CD8-positive, alpha-beta memory T cell (primary cell): ENCODE results near the gene ZCCHC2. TPM values are rescaled to one million over a fixed set of nuclear protein-coding genes. Genes with fewer than 3 reads are reported as not detected.
A peak's percentile ranks its signal among the peaks of the same experiment; 100 is the strongest.

Experiments
- CTCF ChIA-PET: fragments of 350-600 bp; sonication (Branson Sonifier 250); formaldehyde crosslinking; loops from one replicate; lab custom pipeline; 2021; ENCODE audit warnings: antibody characterized with exemption; lab: Charles Lee
- POLR2A ChIA-PET: fragments of 350-600 bp; sonication (Branson Sonifier 250); formaldehyde crosslinking; loops from one replicate; lab custom pipeline; 2021; ENCODE audit warnings: antibody characterized with exemption; lab: Charles Lee
- DNase-seq, 5 donors: peaks; one replicate each; pipeline versions ENCODE4 v3.0.0 to v3.0.0-alpha.2; 2020 to 2022; ENCODE audit warnings: mixed read lengths in 1 of 5
- H3K27ac ChIP-seq: one replicate; pipeline ENCODE4 v1.7.0; 2013; ENCODE audit warnings: low read depth, mild to moderate bottlenecking, low read length, moderate library complexity
- H3K27me3 ChIP-seq: 2 replicates; pipeline ENCODE4 v1.7.0; 2013; ENCODE audit warnings: low read length, mild to moderate bottlenecking; ENCODE audit not compliant: insufficient read depth, poor library complexity, severe bottlenecking
- H3K36me3 ChIP-seq: 2 replicates; pipeline ENCODE4 v1.7.0; 2013; ENCODE audit warnings: mild to moderate bottlenecking, low read length, moderate library complexity; ENCODE audit not compliant: insufficient read depth
- H3K4me1 ChIP-seq: 2 replicates; pipeline ENCODE4 v1.7.0; 2013; ENCODE audit warnings: mild to moderate bottlenecking, low read length, moderate library complexity; ENCODE audit not compliant: insufficient read depth
- H3K4me3 ChIP-seq: 2 replicates; pipeline ENCODE4 v1.7.0; 2013; ENCODE audit warnings: mild to moderate bottlenecking, low read length
- H3K9me3 ChIP-seq: 2 replicates; pipeline ENCODE4 v1.7.0; 2013; ENCODE audit warnings: mild to moderate bottlenecking, low read length
- H3K27ac Mint-ChIP-seq, 8 donors: one replicate each; pipeline ENCODE4 v1.8.0; 2020 to 2021; ENCODE audit warnings: mixed read lengths in 8 of 8, mild to moderate bottlenecking in 6 of 8, inconsistent platforms in 3 of 8, moderate library complexity in 3 of 8
- H3K27me3 Mint-ChIP-seq, 2 donors: one replicate each; pipeline ENCODE4 v1.8.0; 2020 to 2021; ENCODE audit warnings: mixed read lengths in 2 of 2, mild to moderate bottlenecking in 1 of 2, moderate library complexity in 1 of 2
- H3K36me3 Mint-ChIP-seq, 3 donors: one replicate each; pipeline ENCODE4 v1.8.0; 2020 to 2021; ENCODE audit warnings: mixed read lengths in 3 of 3, inconsistent platforms in 1 of 3, mild to moderate bottlenecking in 1 of 3
- H3K4me1 Mint-ChIP-seq, 3 donors: one replicate each; pipeline ENCODE4 v1.8.0; 2020 to 2021; ENCODE audit warnings: mixed read lengths in 3 of 3, inconsistent platforms in 1 of 3, mild to moderate bottlenecking in 1 of 3
- H3K4me3 Mint-ChIP-seq, 7 donors: one replicate each; pipeline ENCODE4 v1.8.0; 2020 to 2021; ENCODE audit warnings: mixed read lengths in 7 of 7, mild to moderate bottlenecking in 6 of 7, moderate library complexity in 4 of 7, inconsistent platforms in 2 of 7
- H3K9me3 Mint-ChIP-seq, 5 donors: one replicate each; pipeline ENCODE4 v1.8.0; 2020 to 2022; ENCODE audit warnings: mixed read lengths in 5 of 5, mild to moderate bottlenecking in 3 of 5, moderate library complexity in 2 of 5, inconsistent platforms in 1 of 5
- polyA plus RNA-seq: library from polyadenylated mRNA; unstranded; fragments of 300-500 nt; fragmentation: Illumina TruSeq; gene quantifications from one replicate; pipeline ENCODE4 v1.2.3, GENCODE V29; 2021
- total RNA-seq, 2 experiments: library from RNA; stranded (reverse); gene quantifications; one replicate each; pipeline ENCODE4 v1.2.3, GENCODE V29; 2021

ZCCHC2 gene
- total and polyA plus RNA-seq, 3 experiments from 2014 or later, result 2.9 to 37.9 (median 36.4) TPM

DNA sequence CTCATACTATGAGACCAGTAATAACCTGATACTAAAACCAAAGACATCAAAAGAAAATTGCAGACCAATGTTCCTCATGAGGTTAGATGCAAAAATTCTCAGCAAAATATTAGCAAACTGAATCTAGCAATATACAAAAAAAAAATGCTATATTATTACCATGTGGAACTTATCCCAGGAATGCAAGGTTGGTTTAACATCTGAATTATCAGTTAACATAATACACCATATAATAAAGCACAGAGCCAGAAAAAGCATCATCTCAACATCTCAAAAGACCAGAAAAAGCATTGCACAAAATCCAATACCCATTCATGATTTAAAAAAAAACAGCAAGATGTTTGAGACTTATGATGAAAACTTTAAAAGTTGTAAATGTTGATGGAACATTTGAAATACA lies 8.3 kb upstream of the ZCCHC2 start:
- peaks cover 6 to 38% (median 13%) of the 10 kb centered on the region in 3 donors for H3K36me3 Mint-ChIP-seq
- DNase-seq, result no peak
- Histone ChIP-seq H3K27me3 (no peaks in the 10 kb centered on the region), H3K4me3 (no peak overlapping the region), H3K27ac (no peak overlapping the region), H3K9me3 (peaks cover 7% of the 10 kb centered on the region), H3K36me3 (no peaks in the 10 kb centered on the region), H3K4me1 (no peaks in the 10 kb centered on the region)
- no peaks in the 10 kb centered on the region for H3K27me3 Mint-ChIP-seq
- POLR2A ChIA-PET, result no interaction called here
- peaks cover 33 to 45% (median 33%) of the 10 kb centered on the region in 5 donors for H3K9me3 Mint-ChIP-seq
- H3K27ac Mint-ChIP-seq, result peak overlapping the region in 1 of 8 donors; percentile 27
- peaks cover 0 to 1% (median 0%) of the 10 kb centered on the region in 3 donors for H3K4me1 Mint-ChIP-seq
- no peak overlapping the region for H3K4me3 Mint-ChIP-seq
- CTCF ChIA-PET, result interaction anchor here (1.5 kb wide), 1 partner anchor 200 kb away, joined by 3 read pairs; no protein-coding TSS in a partner anchor

DNA sequence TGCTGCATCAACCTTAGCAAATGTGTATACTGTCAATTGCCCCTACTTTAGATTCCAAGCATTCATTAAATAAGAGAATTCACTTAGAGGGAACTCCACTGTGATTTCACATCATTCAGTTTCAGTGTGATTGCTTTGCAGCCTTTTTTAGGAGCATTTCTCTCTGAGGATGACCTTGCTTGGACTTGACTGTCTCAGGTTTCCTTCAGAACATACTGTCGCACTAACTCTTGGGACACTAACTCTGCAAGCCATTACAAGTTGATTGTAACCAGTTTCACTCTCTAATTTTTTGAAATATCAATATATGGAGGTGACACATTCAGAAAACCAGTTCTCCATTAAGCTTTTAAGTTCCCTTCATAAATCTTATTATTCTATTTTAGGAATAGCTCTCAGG lies 6.6 kb upstream of the ZCCHC2 start:
- no peak overlapping the region for H3K27ac Mint-ChIP-seq
- peaks cover 7% of the 10 kb centered on the region for H3K9me3 ChIP-seq
- CTCF ChIA-PET, result interaction anchor here (1.5 kb wide), 1 partner anchor 199 kb away, joined by 3 read pairs; no protein-coding TSS in a partner anchor
- no peak overlapping the region for H3K27ac ChIP-seq
- peaks cover 9 to 13% (median 12%) of the 10 kb centered on the region in 3 donors for H3K4me1 Mint-ChIP-seq
- no peaks in the 10 kb centered on the region for H3K36me3 ChIP-seq
- peaks cover 30 to 39% (median 33%) of the 10 kb centered on the region in 5 donors for H3K9me3 Mint-ChIP-seq
- peaks cover 3% of the 10 kb centered on the region for H3K4me1 ChIP-seq
- POLR2A ChIA-PET, result no interaction called here
- no peaks in the 10 kb centered on the region for H3K27me3 ChIP-seq
- H3K36me3 Mint-ChIP-seq, result peaks cover 6 to 38% (median 13%) of the 10 kb centered on the region in 3 donors
- no peak for DNase-seq
- H3K4me3 ChIP-seq, result no peak overlapping the region
- no peak overlapping the region for H3K4me3 Mint-ChIP-seq
- no peaks in the 10 kb centered on the region for H3K27me3 Mint-ChIP-seq

DNA sequence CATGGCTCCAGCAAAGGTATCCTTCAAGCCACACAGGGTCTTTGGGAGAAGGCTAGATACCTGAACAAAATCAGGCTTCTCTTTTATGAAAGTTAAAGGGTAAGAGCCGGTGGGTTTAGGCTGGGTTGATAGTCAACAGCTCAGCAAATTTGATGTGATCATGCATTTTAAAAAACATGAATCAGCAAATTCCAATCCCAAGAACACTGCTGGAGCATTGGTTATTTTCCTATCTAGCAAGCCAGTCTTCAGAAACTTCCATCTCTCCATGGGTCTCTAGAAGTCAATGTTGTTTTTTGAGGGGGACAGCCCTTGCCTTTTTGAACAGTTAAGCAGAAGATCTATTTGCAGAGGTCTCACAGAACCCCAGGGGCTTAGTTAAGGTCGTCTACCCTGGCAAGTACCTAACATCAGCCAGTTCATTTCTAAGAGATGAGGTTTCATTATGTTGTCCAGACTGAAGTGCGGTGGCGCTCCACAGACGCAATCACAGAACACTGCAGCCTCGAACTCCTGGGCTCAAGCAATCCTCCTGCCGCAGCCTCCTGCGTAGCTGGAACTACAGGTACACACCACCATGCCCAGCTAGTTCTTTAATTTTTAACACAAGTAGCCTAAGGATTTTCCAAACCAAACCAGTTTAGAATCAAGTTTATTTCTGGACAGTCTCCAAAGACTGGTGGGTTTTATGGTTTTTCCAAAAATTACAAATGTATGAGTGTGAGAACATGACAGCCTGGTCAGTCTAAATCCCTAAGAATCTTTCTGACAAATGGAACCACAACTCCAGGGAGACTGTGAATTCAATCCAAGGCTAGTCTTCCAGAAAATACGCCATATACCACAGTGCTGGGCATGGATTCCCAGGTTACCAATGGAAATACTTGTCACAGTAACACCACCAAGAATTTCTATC lies 4.1 kb upstream of the ZCCHC2 start:
- DNase-seq, result no peak
- H3K4me1 ChIP-seq, result peaks cover 8% of the 10 kb centered on the region
- CTCF ChIA-PET, result no interaction called here
- H3K27me3 ChIP-seq, result no peaks in the 10 kb centered on the region
- H3K4me3 ChIP-seq, result no peak overlapping the region
- H3K27ac ChIP-seq, result no peak overlapping the region
- no peak overlapping the region for H3K27ac Mint-ChIP-seq
- H3K4me3 Mint-ChIP-seq, result peak overlapping the region in 1 of 7 donors; percentile 52
- H3K4me1 Mint-ChIP-seq, result peaks cover 16 to 22% (median 22%) of the 10 kb centered on the region in 3 donors
- POLR2A ChIA-PET, result no interaction called here
- no peaks in the 10 kb centered on the region for H3K27me3 Mint-ChIP-seq
- H3K36me3 ChIP-seq, result no peaks in the 10 kb centered on the region
- H3K9me3 ChIP-seq, result peaks cover 7% of the 10 kb centered on the region
- H3K36me3 Mint-ChIP-seq, result peaks cover 2 to 15% (median 2%) of the 10 kb centered on the region in 3 donors
- H3K9me3 Mint-ChIP-seq, result peaks cover 9 to 17% (median 12%) of the 10 kb centered on the region in 5 donors

DNA sequence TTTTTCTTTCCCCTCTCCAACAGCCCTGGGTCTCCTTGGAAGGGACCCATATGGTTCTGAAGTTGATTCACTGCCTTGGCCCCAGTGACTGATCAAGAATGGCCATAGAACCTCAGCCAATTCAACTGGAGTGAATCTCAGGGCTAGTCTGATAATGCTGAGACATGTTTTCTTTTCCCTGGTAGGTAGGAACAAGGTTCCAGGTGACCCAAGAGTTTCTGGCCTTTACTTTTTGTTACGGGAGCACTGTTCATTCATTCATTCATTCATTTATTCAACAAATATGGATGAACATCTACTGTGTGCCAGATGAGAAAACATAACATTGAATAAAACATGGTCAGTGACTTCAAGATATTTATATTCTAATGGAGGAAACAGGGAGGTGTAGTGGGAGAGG lies 3.1 kb upstream of the ZCCHC2 start:
- Mint-ChIP-seq H3K9me3 (peaks cover under 1 to 8% (median 2%) of the 10 kb centered on the region in 5 donors), H3K27me3 (no peaks in the 10 kb centered on the region), H3K4me1 (peaks cover 16 to 22% (median 22%) of the 10 kb centered on the region in 3 donors), H3K36me3 (peaks cover 0 to 5% (median 4%) of the 10 kb centered on the region in 3 donors), H3K4me3 (no peak overlapping the region), H3K27ac (no peak overlapping the region)
- no peaks in the 10 kb centered on the region for H3K36me3 ChIP-seq
- H3K27me3 ChIP-seq, result no peaks in the 10 kb centered on the region
- CTCF ChIA-PET, result interaction anchor here (1.8 kb wide), 1 partner anchor 9 kb away, joined by 5 read pairs; no protein-coding TSS in a partner anchor
- POLR2A ChIA-PET, result no interaction called here
- no peak for DNase-seq
- no peak overlapping the region for H3K27ac ChIP-seq
- no peaks in the 10 kb centered on the region for H3K9me3 ChIP-seq
- peaks cover 8% of the 10 kb centered on the region for H3K4me1 ChIP-seq
- no peak overlapping the region for H3K4me3 ChIP-seq

DNA sequence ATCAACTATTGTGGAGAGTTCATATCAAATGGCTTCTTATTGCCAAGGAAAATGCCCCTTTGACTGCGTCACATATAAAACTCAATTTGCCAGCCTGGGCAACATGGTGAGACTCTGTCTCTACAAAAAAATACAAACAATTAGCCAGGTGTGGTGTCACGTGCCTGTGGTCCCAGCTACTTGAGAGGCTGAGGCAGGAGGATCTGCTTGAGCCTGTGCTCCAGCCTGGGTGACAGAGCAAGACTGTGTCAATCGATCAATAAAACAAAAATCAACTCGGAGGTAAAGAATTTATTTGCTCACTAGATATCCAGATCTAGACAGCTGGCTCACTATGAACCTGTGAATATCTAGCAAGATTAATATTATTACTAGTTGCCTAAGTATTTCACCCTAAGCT lies 1.7 kb upstream of the ZCCHC2 start:
- peak overlapping the region; percentile 11 to 95 (median 90) for H3K4me3 Mint-ChIP-seq
- peaks cover 29 to 36% (median 35%) of the 10 kb centered on the region in 3 donors for H3K4me1 Mint-ChIP-seq
- Histone ChIP-seq H3K4me1 (peaks cover 18% of the 10 kb centered on the region), H3K27me3 (no peaks in the 10 kb centered on the region), H3K36me3 (no peaks in the 10 kb centered on the region), H3K27ac (no peak overlapping the region), H3K9me3 (no peaks in the 10 kb centered on the region), H3K4me3 (no peak overlapping the region)
- POLR2A ChIA-PET, result interaction anchor here (0.6 to 4.0 kb wide), 7 partner anchors 11 to 655 kb away, joined by 3 to 40 read pairs (median 6); no protein-coding TSS in a partner anchor
- peak overlapping the region in 3 of 8 donors; percentile 6 to 94 (median 92) for H3K27ac Mint-ChIP-seq
- DNase-seq, result no peak
- no peaks in the 10 kb centered on the region for H3K27me3 Mint-ChIP-seq
- peaks cover 0 to under 1% (median 0%) of the 10 kb centered on the region in 5 donors for H3K9me3 Mint-ChIP-seq
- CTCF ChIA-PET, result interaction anchor here (1.8 to 3.6 kb wide), 2 partner anchors 10 to 15 kb away, joined by 5 to 21 read pairs; no protein-coding TSS in a partner anchor
- peaks cover 0 to 15% (median 0%) of the 10 kb centered on the region in 3 donors for H3K36me3 Mint-ChIP-seq

DNA sequence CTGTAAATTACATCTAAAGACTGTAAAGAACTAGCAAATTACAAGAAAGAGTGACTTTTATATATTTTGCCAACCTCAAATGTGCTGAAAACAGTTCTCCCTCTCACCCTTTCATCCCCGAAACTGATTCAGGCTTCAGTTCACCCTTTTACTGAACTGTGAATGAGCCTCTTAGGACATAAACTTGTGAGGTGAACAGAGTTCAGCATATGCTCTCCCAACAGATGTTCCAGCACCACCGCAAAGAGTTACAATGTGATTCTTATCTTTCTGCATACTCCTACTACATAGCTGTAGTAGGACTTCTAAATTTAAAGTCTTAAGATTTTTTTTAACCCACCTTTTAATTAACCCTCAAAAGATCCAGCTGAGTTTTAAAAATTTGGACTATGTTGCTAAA lies 1.2 kb upstream of the ZCCHC2 start:
- Mint-ChIP-seq H3K4me3 (peak overlapping the region; percentile 82 to 95 (median 90)), H3K9me3 (no peaks in the 10 kb centered on the region), H3K36me3 (peaks cover 0 to 18% (median 0%) of the 10 kb centered on the region in 3 donors), H3K27ac (peak overlapping the region in 6 of 8 donors; percentile 6 to 96 (median 93)), H3K27me3 (no peaks in the 10 kb centered on the region), H3K4me1 (peaks cover 31 to 37% (median 37%) of the 10 kb centered on the region in 3 donors)
- DNase-seq, result peak in 1 of 5 donors; percentile 4
- H3K27ac ChIP-seq, result peak overlapping the region; percentile 74
- ChIA-PET POLR2A (interaction anchor here (0.6 to 4.0 kb wide), 10 partner anchors 11 to 654 kb away, joined by 3 to 40 read pairs (median 5); no protein-coding TSS in a partner anchor), CTCF (interaction anchor here (0.8 to 3.6 kb wide), 5 partner anchors 11 to 107 kb away, joined by 3 to 21 read pairs (median 5); no protein-coding TSS in a partner anchor)
- peak overlapping the region; percentile 70 for H3K4me3 ChIP-seq
- H3K27me3 ChIP-seq, result no peaks in the 10 kb centered on the region
- H3K9me3 ChIP-seq, result no peaks in the 10 kb centered on the region
- no peaks in the 10 kb centered on the region for H3K36me3 ChIP-seq
- peaks cover 19% of the 10 kb centered on the region for H3K4me1 ChIP-seq

DNA sequence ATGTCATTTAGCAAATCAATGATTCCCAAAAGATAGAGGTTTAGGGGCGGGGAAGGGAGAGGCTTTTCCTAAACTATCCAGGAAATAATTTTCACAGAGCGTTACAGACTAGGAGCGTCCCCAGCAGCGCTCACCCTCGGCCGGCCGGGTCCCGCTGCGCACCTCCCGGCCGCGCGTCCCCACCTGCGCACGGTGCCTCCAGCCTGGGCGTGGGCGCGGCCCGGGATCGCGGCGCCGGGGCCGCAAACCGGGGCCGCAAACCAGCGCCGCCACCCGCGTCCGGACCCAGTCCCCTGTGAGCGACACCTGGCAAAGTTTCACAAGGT lies 684 bp upstream of the ZCCHC2 start:
- peaks cover 33 to 39% (median 39%) of the 10 kb centered on the region in 3 donors for H3K4me1 Mint-ChIP-seq
- Histone ChIP-seq H3K36me3 (no peaks in the 10 kb centered on the region), H3K9me3 (no peaks in the 10 kb centered on the region), H3K4me3 (peak overlapping the region; percentile 70), H3K27me3 (no peaks in the 10 kb centered on the region), H3K4me1 (peaks cover 21% of the 10 kb centered on the region), H3K27ac (peak overlapping the region; percentile 74)
- H3K27me3 Mint-ChIP-seq, result no peaks in the 10 kb centered on the region
- no peaks in the 10 kb centered on the region for H3K9me3 Mint-ChIP-seq
- CTCF ChIA-PET, result interaction anchor here (0.8 to 3.6 kb wide), 6 partner anchors 16 to 107 kb away, joined by 3 to 21 read pairs (median 4); no protein-coding TSS in a partner anchor
- POLR2A ChIA-PET, result interaction anchor here (0.7 to 4.0 kb wide), 12 partner anchors 12 to 845 kb away, joined by 3 to 40 read pairs (median 5); partner anchors contain the start of genes KDSR and PHLPP1
- peak overlapping the region; percentile 82 to 95 (median 93) for H3K4me3 Mint-ChIP-seq
- no peak for DNase-seq
- peaks cover 0 to 18% (median 0%) of the 10 kb centered on the region in 3 donors for H3K36me3 Mint-ChIP-seq
- peak overlapping the region; percentile 75 to 96 (median 92) for H3K27ac Mint-ChIP-seq
